H1 (cell line): Measurements from ENCODE around the gene FCF1. TPM values are rescaled to one million over a fixed set of nuclear protein-coding genes. Genes with fewer than 3 reads are reported as not detected.

Source experiments
- CTCF ChIA-PET: fragments of 300-600 bp; sonication (Branson Sonifier 250); formaldehyde crosslinking; loops from one replicate; lab custom pipeline; 2021; ENCODE audit not compliant: partially characterized antibody; lab: Charles Lee
- POLR2A ChIA-PET: fragments of 300-600 bp; sonication (Branson Sonifier 250); formaldehyde crosslinking; loops from one replicate; lab custom pipeline; 2021; ENCODE audit warnings: inconsistent platforms; ENCODE audit not compliant: partially characterized antibody; lab: Charles Lee
- DNase-seq, 2 experiments: peaks; one replicate each; pipeline versions ENCODE4 v3.0.0 to v3.0.0-alpha.2; 2010 to 2022; ENCODE audit warnings: low spot score in 2 of 2, low read depth in 1 of 2, mixed read lengths in 1 of 2
- FAIRE-seq: peaks from 2 replicates; lab custom pipeline; 2011; peaks lifted over from hg19 to GRCh38; lab: Jason Lieb, UNC
- H2AFZ ChIP-seq: 2 replicates; pipeline ENCODE4 v1.8.1; 2012; ENCODE audit warnings: low read length, inconsistent platforms
- H2AK5ac ChIP-seq: 2 replicates; pipeline ENCODE4 v1.6.1; 2013; ENCODE audit warnings: low read depth, low read length
- H2BK120ac ChIP-seq: replicated peaks from 2 replicates; pipeline ENCODE3; 2013; ENCODE audit warnings: low read depth, low read length, inconsistent platforms
- H2BK12ac ChIP-seq: 2 replicates; pipeline ENCODE4 v1.6.1; 2013; ENCODE audit warnings: low read depth, low read length
- H2BK15ac ChIP-seq: 2 replicates; pipeline ENCODE4 v1.6.1; 2013; ENCODE audit warnings: low read length
- H2BK20ac ChIP-seq: 2 replicates; pipeline ENCODE4 v1.6.1; 2013; ENCODE audit warnings: low read length
- H2BK5ac ChIP-seq: 2 replicates; pipeline ENCODE4 v1.6.1; 2013; ENCODE audit warnings: low read depth, low read length
- H3K14ac ChIP-seq: 2 replicates; pipeline ENCODE4 v1.6.1; 2013; ENCODE audit warnings: inconsistent platforms; ENCODE audit not compliant: insufficient read length
- H3K18ac ChIP-seq: 2 replicates; pipeline ENCODE4 v1.6.1; 2013; ENCODE audit warnings: low read length; ENCODE audit errors: extremely low read depth
- H3K23ac ChIP-seq: 2 replicates; pipeline ENCODE4 v1.6.1; 2013; ENCODE audit warnings: inconsistent platforms; ENCODE audit not compliant: insufficient read length
- H3K23me2 ChIP-seq: 2 replicates; pipeline ENCODE4 v1.6.1; 2013; ENCODE audit warnings: low read depth, low read length
- H3K27ac ChIP-seq: 2 replicates; pipeline ENCODE4 v1.6.1; 2011; ENCODE audit warnings: low read depth, low read length, inconsistent platforms
- H3K27me3 ChIP-seq, 4 experiments: replicated peaks in 1 of 4; 1 replicate in 1 of 4; 2 replicates in 3 of 4; pipeline versions ENCODE4 v1.6.1 to v1.8.1; 2011 to 2013; ENCODE audit warnings: low read length in 3 of 4, mild to moderate bottlenecking in 3 of 4, inconsistent platforms in 2 of 4, mixed read lengths in 2 of 4, moderate library complexity in 1 of 4; ENCODE audit not compliant: control insufficient read depth in 3 of 4, insufficient read depth in 3 of 4; ENCODE audit errors: extremely low read depth in 1 of 4
- H3K36me3 ChIP-seq, 4 experiments: 2 replicates each; pipeline versions ENCODE4 v1.6.1 to v1.8.1; 2011 to 2013; ENCODE audit warnings: mild to moderate bottlenecking in 4 of 4, low read length in 3 of 4, moderate library complexity in 2 of 4, control low read depth in 1 of 4, inconsistent platforms in 1 of 4; ENCODE audit not compliant: insufficient read depth in 4 of 4, control insufficient read depth in 2 of 4
- H3K4ac ChIP-seq: replicated peaks from 2 replicates; pipeline ENCODE3; 2013; ENCODE audit warnings: low read length, low read depth, mixed read lengths, inconsistent platforms; ENCODE audit not compliant: insufficient read length
- H3K4me1 ChIP-seq, 4 experiments: replicated peaks in 1 of 4; 1 replicate in 1 of 4; 2 replicates in 3 of 4; pipeline versions ENCODE4 v1.6.1 to v1.8.1; 2011 to 2013; ENCODE audit warnings: low read length in 3 of 4, inconsistent platforms in 2 of 4, mixed read lengths in 1 of 4; ENCODE audit not compliant: insufficient read depth in 4 of 4, control insufficient read depth in 3 of 4
- H3K4me2 ChIP-seq, 2 experiments: 2 replicates each; pipeline versions ENCODE4 v1.6.1 to v1.8.1; 2011 to 2013; ENCODE audit warnings: low read depth in 2 of 2, low read length in 2 of 2, control low read depth in 1 of 2, inconsistent platforms in 1 of 2, mild to moderate bottlenecking in 1 of 2; ENCODE audit not compliant: insufficient read depth in 1 of 2
- H3K4me3 ChIP-seq, 4 experiments: fragments of 200-600, 300-600 bp in 1 of 4; sonication (generic), shearing (Covaris generic), sonication (Bioruptor Twin) in 1 of 4; 2 replicates each; pipeline versions ENCODE4 v1.5.1 to v1.8.1; 2011 to 2016; ENCODE audit warnings: low read length in 4 of 4, low read depth in 3 of 4, control low read depth in 2 of 4, inconsistent platforms in 2 of 4, mild to moderate bottlenecking in 2 of 4, mixed read lengths in 1 of 4, moderate library complexity in 1 of 4; ENCODE audit not compliant: insufficient read depth in 2 of 4; ENCODE audit errors: extremely low read depth in 1 of 4
- H3K56ac ChIP-seq: replicated peaks from 2 replicates; pipeline ENCODE3; 2013; ENCODE audit warnings: low read depth, mild to moderate bottlenecking, mixed read lengths, low read length, inconsistent platforms; ENCODE audit not compliant: insufficient read length
- H3K79me1 ChIP-seq: 2 replicates; pipeline ENCODE4 v1.6.1; 2013; ENCODE audit warnings: low read depth, low read length, control low read depth
- H3K79me2 ChIP-seq, 2 experiments: 2 replicates each; pipeline versions ENCODE4 v1.6.1 to v1.8.1; 2012 to 2013; ENCODE audit warnings: low read length in 2 of 2, mild to moderate bottlenecking in 2 of 2, inconsistent platforms in 1 of 2; ENCODE audit not compliant: insufficient read depth in 2 of 2, control insufficient read depth in 1 of 2
- H3K9ac ChIP-seq, 4 experiments: replicated peaks in 1 of 4; 1 replicate in 1 of 4; 2 replicates in 3 of 4; pipeline versions ENCODE4 v1.6.1 to v1.8.1; 2011 to 2013; ENCODE audit warnings: low read depth in 3 of 4, low read length in 3 of 4, control low read depth in 2 of 4, mild to moderate bottlenecking in 2 of 4, moderate library complexity in 2 of 4, inconsistent platforms in 1 of 4; ENCODE audit errors: extremely low read depth in 1 of 4
- H3K9me3 ChIP-seq, 2 experiments: 2 replicates each; pipeline versions ENCODE4 v1.6.1 to v1.8.1; 2012 to 2013; ENCODE audit warnings: mild to moderate bottlenecking in 2 of 2, moderate library complexity in 2 of 2, control low read depth in 1 of 2, inconsistent platforms in 1 of 2, low read depth in 1 of 2, low read length in 1 of 2, mixed read lengths in 1 of 2; ENCODE audit not compliant: insufficient read depth in 2 of 2
- H4K20me1 ChIP-seq, 2 experiments: replicated peaks in 1 of 2; 2 replicates each; pipeline versions ENCODE3 to v1.8.1; 2011 to 2013; ENCODE audit warnings: inconsistent platforms in 2 of 2, low read length in 2 of 2, mild to moderate bottlenecking in 1 of 2; ENCODE audit not compliant: insufficient read depth in 2 of 2, control insufficient read depth in 1 of 2
- H4K5ac ChIP-seq: 2 replicates; pipeline ENCODE4 v1.6.1; 2013; ENCODE audit warnings: low read length, low read depth, mixed read lengths, inconsistent platforms; ENCODE audit not compliant: insufficient read length
- H4K8ac ChIP-seq: 2 replicates; pipeline ENCODE4 v1.8.0; 2013; ENCODE audit warnings: mild to moderate bottlenecking, moderate library complexity, low read length, inconsistent platforms; ENCODE audit not compliant: insufficient read depth; ENCODE audit errors: extremely low read depth
- H4K91ac ChIP-seq: replicated peaks from 2 replicates; pipeline ENCODE3; 2013; ENCODE audit warnings: low read length, mixed read lengths, inconsistent platforms; ENCODE audit not compliant: insufficient read length
- SIN3A ChIP-seq, 2 experiments: IDR thresholded peaks in 1 of 2; conservative IDR thresholded peaks in 1 of 2; 2 replicates each; pipeline ENCODE4 v1.6.1; 2011 to 2012; ENCODE audit warnings: low read length in 2 of 2, improper control_type of control experiment in 1 of 2, low read depth in 1 of 2, mild to moderate bottlenecking in 1 of 2
- polyA plus RNA-seq, 7 experiments: library from polyadenylated mRNA; depleted of rRNA in 3 of 7; stranded (reverse) in 5 of 7; unstranded in 2 of 7; fragments of >200 nt in 5 of 7; fragments of 200-250 nt in 2 of 7; gene quantifications; 1 replicate in 5 of 7; 2 replicates in 1 of 7; 4 replicates in 1 of 7; pipeline versions ENCODE4 v1.2.1 to v1.2.3, GENCODE V29; 2011 to 2013; ENCODE audit warnings: missing spikeins in 2 of 7, mixed read lengths in 2 of 7
- total RNA-seq: library from RNA; stranded (reverse); fragmentation: NEBNext Ultra II Directional; extraction: Animal tissue kit (Norgen Biotek cat#: 25700); gene quantifications from 2 replicates; pipeline ENCODE4 v1.2.1, GENCODE V29; 2021

The FCF1 gene
- total and polyA plus RNA-seq, 2 of the 8 experiments (the other 6 are each of a cell fraction or from before 2014, with no cell fraction given), result 48.1 to 84.3 TPM

DNA sequence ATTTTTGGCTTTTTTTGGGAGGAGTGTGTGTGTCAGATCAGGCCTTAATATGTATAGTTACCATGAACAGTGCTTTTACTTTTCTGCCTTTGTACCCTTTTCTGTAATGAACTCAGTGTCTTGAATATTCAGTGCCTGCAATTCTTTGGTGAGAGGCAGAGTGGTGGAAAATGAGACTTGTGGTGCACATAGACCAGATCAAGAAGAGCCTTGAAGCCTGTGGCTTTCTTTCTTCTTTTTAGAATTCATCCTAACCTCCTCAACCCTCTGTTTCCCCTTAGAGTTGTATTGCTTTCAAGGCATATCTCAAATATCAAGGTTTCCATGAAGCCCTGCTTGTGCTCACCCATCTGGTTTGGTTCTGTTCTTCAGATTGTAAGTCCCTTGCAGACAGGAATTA lies 52.8 kb downstream of the FCF1 start:
- Histone ChIP-seq H2AK5ac (no peak overlapping the region), H4K8ac (no peak overlapping the region), H2BK5ac (no peak overlapping the region), H3K9me3 (no peaks in the 10 kb centered on the region), H4K91ac (no peak overlapping the region), H3K79me1 (peaks cover 3% of the 10 kb centered on the region; the same call in 1 of the 2 replicates), H3K18ac (no peak overlapping the region), H3K23me2 (peaks cover 10% of the 10 kb centered on the region), H2BK12ac (no peak overlapping the region), H2BK15ac (no peak overlapping the region), H2BK20ac (no peak overlapping the region), H3K36me3 (peaks cover 0 to 3% (median 0%) of the 10 kb centered on the region in 4 experiments; a peak in 2 of 8 replicates), H3K4ac (no peak overlapping the region), H3K27me3 (no peaks in the 10 kb centered on the region), H3K56ac (no peak overlapping the region), H4K20me1 (peaks cover 7 to 13% of the 10 kb centered on the region in 2 experiments), H3K9ac (no peak overlapping the region; a peak in 1 of 7 replicates), H3K4me1 (peaks cover 0 to 3% (median 0%) of the 10 kb centered on the region in 4 experiments; a peak in 1 of 7 replicates), H3K4me2 (peak overlapping the region; percentile 77 to 91), H3K27ac (no peak overlapping the region), H3K23ac (no peak overlapping the region), H3K4me3 (peak overlapping the region; percentile 7 to 92 (median 47); a peak in 5 of 8 replicates), H4K5ac (no peak overlapping the region), H3K14ac (no peak overlapping the region), H3K79me2 (peaks cover 29 to 70% of the 10 kb centered on the region in 2 experiments), H2BK120ac (no peak overlapping the region), H2AFZ (no peak overlapping the region)
- DNase-seq, result no peak
- ChIA-PET POLR2A (no interaction called here), CTCF (no interaction called here)
- no peak for FAIRE-seq
- TF ChIP-seq SIN3A (conservative IDR thresholded peaks at IDR 0.05 in 1 of 2, IDR thresholded peaks at IDR 0.05 in 1 of 2; ENCODE audit: low read depth in 1 of 2, low read length in 2 of 2), result no peak
